Immature natural killer cell (primary cell): ENCODE data around the gene MED25. TPM values are rescaled to one million over a fixed set of nuclear protein-coding genes. Genes with fewer than 3 reads are reported as not detected.

Source experiments
- DNase-seq, 3 donors: peaks; one replicate each; pipeline ENCODE4 v3.0.0; 2022; ENCODE audit warnings: mixed read lengths in 1 of 3
- H3K27ac Mint-ChIP-seq, 6 donors: one replicate each; pipeline ENCODE4 v1.8.0; 2020; ENCODE audit warnings: mixed read lengths in 6 of 6, mild to moderate bottlenecking in 5 of 6, inconsistent platforms in 4 of 6, moderate library complexity in 3 of 6
- H3K27me3 Mint-ChIP-seq, 3 donors: one replicate each; pipeline ENCODE4 v1.8.0; 2020 to 2021; ENCODE audit warnings: low read depth in 3 of 3, mild to moderate bottlenecking in 3 of 3, mixed read lengths in 3 of 3, moderate library complexity in 3 of 3, inconsistent platforms in 1 of 3
- H3K36me3 Mint-ChIP-seq, 3 donors: one replicate each; pipeline ENCODE4 v1.8.0; 2020; ENCODE audit warnings: mixed read lengths in 3 of 3, inconsistent platforms in 2 of 3, mild to moderate bottlenecking in 2 of 3
- H3K4me1 Mint-ChIP-seq, 2 donors: one replicate each; pipeline ENCODE4 v1.8.0; 2020; ENCODE audit warnings: inconsistent platforms in 2 of 2, mild to moderate bottlenecking in 2 of 2, mixed read lengths in 2 of 2, moderate library complexity in 1 of 2
- H3K4me3 Mint-ChIP-seq, 5 donors: one replicate each; pipeline ENCODE4 v1.8.0; 2020; ENCODE audit warnings: mild to moderate bottlenecking in 5 of 5, mixed read lengths in 5 of 5, inconsistent platforms in 3 of 5, moderate library complexity in 3 of 5
- H3K9me3 Mint-ChIP-seq, 6 donors: one replicate each; pipeline ENCODE4 v1.8.0; 2020; ENCODE audit warnings: mild to moderate bottlenecking in 6 of 6, mixed read lengths in 6 of 6, inconsistent platforms in 4 of 6, moderate library complexity in 3 of 6
- polyA plus RNA-seq, 3 donors: library from polyadenylated mRNA; unstranded; fragments of 300-500 nt; fragmentation: Illumina TruSeq; gene quantifications; one replicate each; pipeline ENCODE4 v1.2.3, GENCODE V29; 2021

MED25 gene
- polyA plus RNA-seq, 3 donors from 2014 or later, result 5.0 to 30.4 (median 13.9) TPM

DNA sequence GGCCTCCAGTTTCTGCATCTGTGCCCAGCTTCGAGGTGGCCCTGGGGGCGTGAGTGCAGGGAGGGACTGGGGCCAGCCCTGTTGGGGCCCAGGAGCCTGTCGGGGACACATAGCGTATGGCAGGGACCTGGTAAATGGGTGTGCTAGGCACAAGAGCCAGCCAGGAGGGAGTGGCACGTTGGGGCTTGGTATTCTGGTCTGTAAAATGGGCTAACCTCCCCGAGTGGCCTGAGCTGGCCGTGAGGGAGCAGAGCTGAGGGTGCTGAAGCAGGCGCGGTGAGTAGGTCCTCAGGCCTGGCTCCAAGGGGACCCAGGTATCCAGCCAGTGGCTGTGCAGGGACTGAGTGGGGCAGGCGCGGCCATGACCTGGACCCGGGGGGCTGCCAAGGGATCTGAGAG is 37.2 kb downstream of the MED25 start:
- H3K4me1 Mint-ChIP-seq, result peaks cover 19 to 22% of the 10 kb centered on the region in 2 donors
- DNase-seq, result no peak

GRCh38 chr19:49855676-49856573 is 37.8 kb downstream of the MED25 start:
- no peak for DNase-seq
- no peaks in the 10 kb centered on the region for H3K36me3 Mint-ChIP-seq
- H3K4me1 Mint-ChIP-seq, result peaks cover 17 to 21% of the 10 kb centered on the region in 2 donors
- peak overlapping the region in 1 of 6 donors; percentile 62 for H3K27ac Mint-ChIP-seq
- no peak overlapping the region for H3K4me3 Mint-ChIP-seq
- no peaks in the 10 kb centered on the region for H3K9me3 Mint-ChIP-seq
- peaks cover 2 to 5% (median 4%) of the 10 kb centered on the region in 3 donors for H3K27me3 Mint-ChIP-seq

More for the DNA sequence above, 37.2 kb downstream of the MED25 start:
- Mint-ChIP-seq H3K27me3 (peaks cover 6 to 9% (median 8%) of the 10 kb centered on the region in 3 donors), H3K36me3 (no peaks in the 10 kb centered on the region), H3K27ac (peak overlapping the region in 1 of 6 donors; percentile 55), H3K9me3 (no peaks in the 10 kb centered on the region), H3K4me3 (no peak overlapping the region)

DNA sequence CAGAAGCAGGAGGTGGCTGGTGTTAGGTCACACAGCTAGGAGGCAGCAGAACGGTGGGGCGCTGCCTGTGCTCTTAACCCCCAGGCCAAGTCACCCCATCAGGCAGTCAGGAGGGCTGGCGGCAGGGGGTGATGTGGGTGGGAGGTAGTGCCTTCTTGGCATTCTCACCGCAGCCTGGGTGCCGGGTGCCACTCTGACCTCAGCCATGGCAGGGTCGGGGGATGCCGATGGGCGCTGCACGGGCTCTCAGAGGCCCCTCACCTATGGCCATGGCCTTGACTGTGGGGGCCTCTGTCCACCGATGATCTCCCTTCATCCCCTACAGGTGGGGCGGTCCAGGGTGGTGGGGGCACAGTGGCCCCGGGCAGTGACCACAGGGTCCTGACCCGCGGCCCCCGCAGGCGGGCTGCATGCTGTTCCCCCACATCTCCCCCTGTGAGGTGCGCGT is 38.5 kb downstream of the MED25 start:
- no peak for DNase-seq
- Mint-ChIP-seq H3K36me3 (no peaks in the 10 kb centered on the region), H3K9me3 (no peaks in the 10 kb centered on the region), H3K4me1 (peaks cover 17 to 21% of the 10 kb centered on the region in 2 donors), H3K27me3 (peaks cover 2 to 6% (median 4%) of the 10 kb centered on the region in 3 donors), H3K27ac (no peak overlapping the region), H3K4me3 (no peak overlapping the region)

DNA sequence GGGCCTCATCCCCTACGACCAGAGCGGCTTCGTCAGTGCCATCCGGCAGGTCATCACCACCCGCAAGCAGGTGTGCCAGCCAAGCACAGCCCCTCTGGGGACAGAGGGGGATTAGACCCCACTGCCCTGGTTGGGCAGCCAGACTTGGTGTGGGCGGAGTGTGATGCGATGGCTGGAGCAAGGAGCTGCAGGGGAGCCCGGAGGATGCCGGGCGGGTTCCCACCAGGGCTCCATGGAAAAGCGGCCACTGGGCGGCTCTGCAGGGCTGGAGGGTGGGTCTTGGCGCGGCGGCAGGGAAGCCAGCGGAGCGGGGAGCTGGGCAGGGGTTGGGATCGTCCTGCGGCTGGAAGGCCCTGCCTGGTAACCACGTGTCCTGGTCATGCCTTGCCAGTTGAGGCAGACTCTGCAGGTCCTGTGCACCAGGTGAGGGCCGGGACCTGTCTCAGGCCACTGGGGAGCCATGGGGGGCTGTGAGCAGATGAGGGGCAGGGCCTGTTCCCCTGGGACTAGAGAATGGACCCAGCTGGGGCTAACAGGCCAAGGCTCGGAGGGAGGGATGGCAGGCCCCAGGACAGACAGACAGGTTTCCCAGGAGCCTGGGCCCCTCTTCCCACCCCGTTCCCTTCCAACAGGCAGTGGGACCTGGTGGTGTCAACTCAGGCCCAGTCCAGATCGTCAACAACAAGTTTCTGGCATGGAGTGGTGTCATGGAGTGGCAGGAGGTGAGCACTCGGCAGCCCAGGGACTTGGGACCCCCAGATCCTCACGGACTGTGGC is 39.2 kb downstream of the MED25 start:
- Mint-ChIP-seq H3K9me3 (no peaks in the 10 kb centered on the region), H3K27ac (no peak overlapping the region), H3K4me3 (no peak overlapping the region), H3K27me3 (peaks cover 2 to 4% (median 3%) of the 10 kb centered on the region in 3 donors), H3K4me1 (peaks cover 13 to 16% of the 10 kb centered on the region in 2 donors), H3K36me3 (no peaks in the 10 kb centered on the region)
- no peak for DNase-seq

GRCh38 chr19:49857838-49858087 is 39.7 kb downstream of the MED25 start:
- Mint-ChIP-seq H3K9me3 (no peaks in the 10 kb centered on the region), H3K4me3 (no peak overlapping the region), H3K36me3 (no peaks in the 10 kb centered on the region), H3K27ac (no peak overlapping the region), H3K27me3 (peaks cover 1 to 4% (median 3%) of the 10 kb centered on the region in 3 donors), H3K4me1 (peaks cover 7 to 11% of the 10 kb centered on the region in 2 donors)
- DNase-seq, result no peak

- no peak overlapping the region for H3K27ac Mint-ChIP-seq
- H3K9me3 Mint-ChIP-seq, result no peaks in the 10 kb centered on the region
- H3K27me3 Mint-ChIP-seq, result peaks cover 3 to 5% (median 4%) of the 10 kb centered on the region in 3 donors
- no peak overlapping the region for H3K4me3 Mint-ChIP-seq
- peaks cover 0 to 3% (median 2%) of the 10 kb centered on the region in 3 donors for H3K36me3 Mint-ChIP-seq
- peaks cover 5 to 11% of the 10 kb centered on the region in 2 donors for H3K4me1 Mint-ChIP-seq
- no peak for DNase-seq
Observed at GRCh38 chr19:49858088-49858985, 40.2 kb downstream of the MED25 start.

DNA sequence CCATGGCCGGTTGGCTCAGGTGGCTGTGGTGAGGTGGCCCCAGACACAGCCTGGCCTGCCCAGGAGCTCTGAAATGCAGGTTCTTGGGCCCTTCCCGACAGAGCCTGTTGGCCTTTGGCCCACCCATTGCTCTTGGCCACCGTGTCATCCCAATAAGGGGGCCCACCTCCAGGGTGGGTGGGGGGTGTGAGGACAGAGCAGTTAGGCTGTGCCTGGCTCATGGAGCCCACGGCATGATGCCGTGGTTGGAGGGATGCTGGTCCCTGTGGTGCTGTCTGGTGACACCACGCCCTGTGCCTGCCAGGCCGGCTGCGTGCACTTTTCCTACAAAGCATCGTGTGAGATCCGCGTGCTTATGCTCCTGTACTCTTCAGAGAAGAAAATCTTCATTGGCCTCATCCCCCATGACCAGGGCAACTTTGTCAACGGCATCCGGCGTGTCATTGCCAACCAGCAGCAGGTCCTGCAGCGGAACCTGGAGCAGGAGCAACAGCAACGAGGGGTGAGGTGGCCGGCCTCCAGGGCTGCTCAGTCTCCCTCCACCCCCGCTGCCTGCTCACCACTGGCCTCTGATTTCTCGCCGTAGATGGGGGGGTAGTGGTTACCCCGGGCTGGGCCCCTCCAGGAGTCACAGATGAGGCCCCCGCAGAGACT is 41.7 kb downstream of the MED25 start:
- peaks cover 0 to 4% (median 4%) of the 10 kb centered on the region in 3 donors for H3K36me3 Mint-ChIP-seq
- no peak overlapping the region for H3K4me3 Mint-ChIP-seq
- no peaks in the 10 kb centered on the region for H3K9me3 Mint-ChIP-seq
- H3K27ac Mint-ChIP-seq, result no peak overlapping the region
- H3K27me3 Mint-ChIP-seq, result peaks cover 3 to 5% (median 4%) of the 10 kb centered on the region in 3 donors
- no peak for DNase-seq
- H3K4me1 Mint-ChIP-seq, result peaks cover 5 to 9% of the 10 kb centered on the region in 2 donors

DNA sequence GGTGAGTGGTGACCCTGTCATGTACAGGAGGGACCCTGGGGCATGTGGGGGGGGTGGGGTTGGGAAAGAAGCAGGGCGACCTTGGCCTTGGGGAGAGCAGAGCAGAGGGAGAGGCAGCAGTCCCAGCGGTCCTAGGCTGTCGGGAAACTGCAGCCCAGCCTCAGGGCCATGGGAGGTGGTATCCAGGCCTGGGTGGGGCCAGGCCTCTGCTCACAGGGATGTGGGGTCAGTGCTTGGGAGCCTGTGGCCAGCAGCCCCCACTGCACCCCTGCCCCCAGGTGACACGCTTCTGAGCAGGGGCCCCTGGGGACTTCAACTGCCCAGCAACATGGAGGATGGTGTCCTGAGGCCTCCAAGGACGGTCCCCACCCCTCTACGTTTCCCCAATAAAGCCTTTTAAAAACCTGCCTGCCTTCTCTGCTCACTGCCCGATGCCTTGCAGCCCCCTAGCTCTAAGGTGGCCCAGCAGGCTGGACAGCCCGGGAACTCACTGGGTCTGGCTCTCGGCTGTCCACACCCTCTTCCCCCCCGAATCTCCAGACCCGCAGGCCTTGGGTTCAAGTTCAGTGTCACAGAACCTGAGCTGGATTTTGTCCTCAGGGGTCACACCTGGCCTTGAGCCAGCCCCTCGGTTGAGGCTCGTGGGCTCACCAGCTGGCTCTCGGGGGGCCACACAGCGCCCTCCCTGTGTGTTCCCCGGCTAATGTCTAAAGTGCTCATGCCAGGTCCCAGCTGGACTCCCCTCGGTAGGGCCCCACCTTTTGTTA is 42.4 kb downstream of the MED25 start:
- no peak for DNase-seq
- Mint-ChIP-seq H3K4me1 (peaks cover 11 to 12% of the 10 kb centered on the region in 2 donors), H3K27me3 (peaks cover 3 to 6% (median 4%) of the 10 kb centered on the region in 3 donors), H3K27ac (peak overlapping the region in 1 of 6 donors; percentile 7), H3K36me3 (peaks cover 0 to 4% (median 4%) of the 10 kb centered on the region in 3 donors), H3K9me3 (no peaks in the 10 kb centered on the region), H3K4me3 (no peak overlapping the region)

DNA sequence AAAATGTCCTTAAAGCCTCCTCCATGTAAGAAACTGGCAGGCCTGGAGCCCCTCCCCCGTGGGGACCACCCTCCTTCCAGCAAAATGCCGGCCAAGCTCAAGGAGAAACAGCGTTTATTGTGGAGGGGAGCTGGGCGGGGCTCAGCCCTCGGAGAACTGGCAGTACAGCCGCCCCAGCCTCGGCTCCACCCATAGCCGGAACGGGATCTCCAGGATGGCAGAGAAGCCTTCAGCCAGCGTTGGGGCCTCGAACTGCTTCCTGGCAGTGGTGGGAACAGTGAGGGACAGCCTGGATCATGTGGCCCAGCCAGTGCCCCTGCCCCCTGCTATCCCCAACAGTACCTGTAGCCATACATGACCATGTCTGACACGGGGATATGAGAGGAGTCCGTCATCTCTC is 43.0 kb downstream of the MED25 start:
- Mint-ChIP-seq H3K27ac (peak overlapping the region in 2 of 6 donors; percentile 7 to 45), H3K4me3 (no peak overlapping the region), H3K4me1 (peaks cover 14 to 17% of the 10 kb centered on the region in 2 donors), H3K36me3 (peaks cover 0 to 4% (median 4%) of the 10 kb centered on the region in 3 donors), H3K9me3 (no peaks in the 10 kb centered on the region), H3K27me3 (peaks cover 3 to 6% (median 4%) of the 10 kb centered on the region in 3 donors)
- no peak for DNase-seq

DNA sequence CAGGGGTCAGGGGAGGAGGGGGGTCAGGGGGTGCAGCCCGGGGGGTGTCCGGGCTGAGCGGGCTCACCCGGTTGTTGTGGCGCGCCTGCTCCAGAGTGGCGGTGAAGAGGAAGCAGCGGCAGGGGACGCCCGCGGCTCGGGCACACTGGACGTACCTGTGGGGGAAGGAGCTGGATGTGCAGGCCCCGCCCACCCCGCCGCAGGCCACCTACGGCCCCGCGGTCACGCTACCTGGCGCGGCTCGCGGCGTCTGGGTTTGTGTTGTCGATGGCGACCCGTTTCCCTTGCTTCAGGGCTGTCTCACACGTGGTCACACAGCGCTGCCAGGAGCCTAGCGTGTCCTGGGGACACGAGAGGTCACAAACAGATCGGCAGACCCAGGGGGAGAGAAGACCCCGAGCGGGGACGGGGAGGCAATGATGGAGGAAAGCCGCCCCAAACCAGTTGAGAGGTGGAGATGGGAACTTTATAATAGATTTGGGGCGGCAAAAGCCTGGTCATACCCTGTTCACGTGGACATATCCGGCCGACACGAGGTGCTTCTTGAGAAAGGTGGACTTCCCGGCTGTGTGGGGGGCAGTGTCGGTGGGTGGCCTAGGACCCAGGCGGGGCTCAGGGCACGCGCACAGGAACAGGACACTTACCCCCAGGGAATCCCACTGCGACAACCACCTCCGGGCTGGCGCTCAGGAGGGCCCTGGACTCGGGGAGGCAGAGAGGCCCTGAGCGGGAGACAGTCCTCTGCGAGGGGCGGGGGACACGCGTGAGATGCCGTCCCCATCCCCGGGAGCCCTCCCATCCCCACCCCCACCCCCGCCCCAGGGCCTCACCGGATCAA is 43.7 kb downstream of the MED25 start:
- peak overlapping the region in 1 of 6 donors; percentile 48 for H3K27ac Mint-ChIP-seq
- DNase-seq, result no peak
- no peaks in the 10 kb centered on the region for H3K9me3 Mint-ChIP-seq
- peaks cover 3 to 7% (median 4%) of the 10 kb centered on the region in 3 donors for H3K27me3 Mint-ChIP-seq
- H3K36me3 Mint-ChIP-seq, result peaks cover 0 to 4% (median 4%) of the 10 kb centered on the region in 3 donors
- H3K4me1 Mint-ChIP-seq, result peaks cover 21 to 24% of the 10 kb centered on the region in 2 donors
- H3K4me3 Mint-ChIP-seq, result no peak overlapping the region

- Mint-ChIP-seq H3K4me1 (peaks cover 27 to 32% of the 10 kb centered on the region in 2 donors), H3K27me3 (peaks cover 6 to 12% (median 8%) of the 10 kb centered on the region in 3 donors), H3K9me3 (no peaks in the 10 kb centered on the region), H3K27ac (no peak overlapping the region), H3K4me3 (no peak overlapping the region), H3K36me3 (peaks cover 0 to 4% (median 4%) of the 10 kb centered on the region in 3 donors)
- DNase-seq, result no peak
Observed at GRCh38 chr19:49862391-49863253, 44.5 kb downstream of the MED25 start.
